ENCODE data around the gene PIP4K2B. TPM values are rescaled to one million over a fixed set of nuclear protein-coding genes. Genes with fewer than 3 reads are reported as not detected.
"Not testable (repeated sequence)": the region's sequence is repeated elsewhere in the genome, so short reads cannot be mapped to it uniquely, and the experiment has no call there.

PIP4K2B gene
- total RNA-seq, 2 experiments from 2014 or later, result 30.1 to 33.4 TPM

DNA sequence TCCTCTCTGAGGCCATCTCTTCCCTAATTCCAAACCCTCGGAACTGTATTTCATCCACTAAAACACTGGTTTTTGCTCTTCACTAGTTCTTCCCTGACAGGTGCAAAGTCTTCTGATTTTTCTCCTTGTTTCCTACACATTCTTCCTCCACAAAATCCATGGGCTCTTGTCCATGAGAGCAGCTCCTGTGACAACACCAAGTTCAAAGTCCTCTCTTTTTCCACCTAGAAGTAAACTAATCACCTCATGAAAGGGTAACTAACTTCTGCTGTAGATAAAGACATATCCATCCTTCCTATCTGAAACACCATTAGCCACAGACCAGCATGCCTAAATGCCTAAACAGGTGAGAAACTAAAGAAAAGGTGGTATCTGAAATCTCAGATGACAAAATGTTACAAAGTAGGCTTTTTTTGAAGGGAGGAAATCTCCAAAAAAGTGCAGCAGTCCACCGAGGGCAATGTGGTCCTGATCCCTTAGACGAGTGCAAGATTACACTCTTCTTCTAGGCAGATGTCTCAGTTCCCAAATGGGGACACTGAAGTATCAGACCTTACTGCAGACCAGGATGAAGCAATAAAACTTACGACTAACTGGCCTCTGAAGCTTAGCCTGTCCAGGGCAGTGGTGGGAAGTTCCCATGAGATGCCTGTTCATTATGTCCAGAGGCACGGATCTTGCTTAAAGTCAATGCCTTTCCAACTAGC lies 2.8 kb downstream of the PIP4K2B start:
- no peak for DNase-seq
- intact Hi-C loops (cut with micrococcal nuclease), result loop anchor here (5.0 kb wide), 2 partner anchors 71 to 356 kb away; partner anchors contain the start of gene PLXDC1
- Mint-ChIP-seq H3K4me3 (no peak overlapping the region), H3K27me3 (ENCODE audit: low read depth) (no peaks in the 10 kb centered on the region), H3K4me1 (ENCODE audit: low read depth) (peaks cover 43% of the 10 kb centered on the region), H3K27ac (no peak overlapping the region), H3K9me3 (no peaks in the 10 kb centered on the region), H3K36me3 (ENCODE audit: low read depth) (peaks cover 23% of the 10 kb centered on the region)
- CTCF ChIA-PET, result no interaction called here

DNA sequence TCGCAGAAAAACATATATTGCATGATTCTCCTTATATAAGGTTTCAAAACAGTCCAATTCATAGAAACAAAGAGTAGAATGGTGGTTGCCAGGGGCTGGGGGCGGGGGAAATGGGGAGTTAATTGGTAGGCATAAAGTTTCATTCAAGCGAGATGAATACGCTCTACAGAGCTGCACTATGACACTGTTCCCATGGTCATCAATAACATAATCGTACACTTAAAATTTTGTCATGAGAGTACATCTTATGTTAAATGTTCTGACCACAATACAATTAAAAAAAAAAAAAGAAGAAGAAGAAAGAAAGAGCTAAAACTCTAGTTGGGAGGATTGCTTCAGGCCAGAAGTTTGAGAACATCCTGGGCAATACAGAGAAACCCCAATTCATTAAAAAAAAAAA lies 5.1 kb downstream of the PIP4K2B start:
- no peak for DNase-seq
- no peaks in the 10 kb centered on the region for H3K9me3 Mint-ChIP-seq
- H3K4me3 Mint-ChIP-seq, result no peak overlapping the region
- intact Hi-C loops (cut with micrococcal nuclease), result no loop called here
- no peaks in the 10 kb centered on the region for H3K27me3 Mint-ChIP-seq (ENCODE audit: low read depth)
- CTCF ChIA-PET, result interaction anchor here (0.9 to 1.1 kb wide), 2 partner anchors 122 to 241 kb away, joined by 3 read pairs; no protein-coding TSS in a partner anchor
- H3K36me3 Mint-ChIP-seq (ENCODE audit: low read depth), result peaks cover 22% of the 10 kb centered on the region
- H3K27ac Mint-ChIP-seq, result no peak overlapping the region
- H3K4me1 Mint-ChIP-seq (ENCODE audit: low read depth), result peaks cover 46% of the 10 kb centered on the region

DNA sequence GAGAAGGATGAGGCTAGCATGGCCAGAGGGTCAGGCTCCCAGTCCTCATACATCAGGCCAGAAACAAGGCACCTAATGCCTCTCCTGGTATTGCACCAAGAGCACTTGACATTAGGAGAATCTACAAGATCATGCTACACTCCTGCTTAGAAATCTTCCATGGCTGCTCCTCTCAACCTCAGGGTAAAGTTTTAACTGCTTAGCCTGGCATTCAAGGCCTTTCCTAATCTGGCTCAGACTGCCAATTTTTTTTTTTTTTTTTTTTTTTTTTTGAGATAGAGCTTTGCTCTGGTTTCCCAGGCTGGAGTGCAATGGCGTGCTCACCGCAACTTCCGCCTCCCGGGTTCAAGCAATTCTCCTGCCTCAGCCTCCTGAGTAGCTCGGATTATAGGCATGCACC lies 8.2 kb downstream of the PIP4K2B start:
- no peak for DNase-seq
- H3K4me3 Mint-ChIP-seq, result no peak overlapping the region
- no peaks in the 10 kb centered on the region for H3K27me3 Mint-ChIP-seq (ENCODE audit: low read depth)
- CTCF ChIA-PET, result interaction anchor here (0.7 kb wide), 1 partner anchor 26 kb away, joined by 4 read pairs; no protein-coding TSS in a partner anchor
- peaks cover 23% of the 10 kb centered on the region for H3K4me1 Mint-ChIP-seq (ENCODE audit: low read depth)
- H3K9me3 Mint-ChIP-seq, result no peaks in the 10 kb centered on the region
- peaks cover 18% of the 10 kb centered on the region for H3K36me3 Mint-ChIP-seq (ENCODE audit: low read depth)
- intact Hi-C loops (cut with micrococcal nuclease), result no loop called here
- H3K27ac Mint-ChIP-seq, result no peak overlapping the region

DNA sequence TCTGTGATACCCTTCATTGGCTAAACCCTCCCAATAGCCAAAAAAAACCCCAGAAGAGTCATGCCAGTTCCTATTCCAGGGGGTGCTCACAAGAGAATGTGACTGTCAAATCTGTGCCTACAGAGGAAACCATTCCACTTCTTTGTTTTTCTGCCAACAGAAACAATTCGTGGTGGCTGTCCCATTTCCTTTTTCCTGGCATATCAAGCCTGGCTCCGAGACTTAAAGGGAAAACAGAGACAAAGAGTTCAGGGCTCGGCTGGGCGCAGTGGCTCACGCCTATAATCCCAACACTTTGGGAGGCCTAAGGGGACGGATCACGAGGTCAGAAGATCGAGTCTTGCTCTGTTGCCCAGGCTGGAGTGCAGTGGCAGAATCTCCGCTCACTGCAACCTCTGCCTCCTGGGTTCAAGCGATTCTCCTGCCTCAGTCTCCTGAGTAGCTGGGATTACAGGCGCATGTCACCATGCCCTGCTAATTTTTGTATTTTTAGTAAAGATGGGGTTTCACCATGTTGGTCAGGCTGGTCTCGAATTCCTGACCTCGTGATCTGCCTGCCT lies 9.1 kb downstream of the PIP4K2B start:
- H3K4me3 Mint-ChIP-seq; DNase-seq; intact Hi-C loops (cut with micrococcal nuclease); H3K27me3 Mint-ChIP-seq (ENCODE audit: low read depth); H3K27ac Mint-ChIP-seq; H3K9me3 Mint-ChIP-seq: not testable (repeated sequence)
- Mint-ChIP-seq H3K4me1 (ENCODE audit: low read depth) (peaks cover 18% of the 10 kb centered on the region), H3K36me3 (ENCODE audit: low read depth) (peaks cover 21% of the 10 kb centered on the region)
- CTCF ChIA-PET, result interaction anchor here (0.7 kb wide), 1 partner anchor 56 kb away, joined by 3 read pairs; no protein-coding TSS in a partner anchor

DNA sequence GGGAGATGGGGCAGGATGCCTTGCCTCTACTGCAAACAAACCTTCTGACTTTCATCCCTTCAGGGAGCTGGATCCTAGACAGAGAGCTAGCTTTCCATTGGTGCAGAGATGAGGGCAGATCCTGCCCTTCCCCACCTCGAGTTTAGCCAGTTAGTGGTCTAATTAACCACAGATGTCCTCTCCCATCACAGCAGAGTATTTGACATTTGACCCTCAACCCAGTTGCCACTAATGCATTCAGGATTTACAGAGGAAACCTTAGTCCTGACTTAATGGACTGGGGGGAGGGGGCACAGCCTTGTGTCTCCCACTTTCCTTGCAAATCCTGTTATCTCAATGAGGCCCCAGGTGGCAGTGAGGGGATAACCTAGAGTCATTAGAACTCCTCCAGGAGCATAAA lies 10.2 kb downstream of the PIP4K2B start:
- DNase-seq, result no peak
- H3K4me3 Mint-ChIP-seq, result no peak overlapping the region
- CTCF ChIA-PET, result no interaction called here

DNA sequence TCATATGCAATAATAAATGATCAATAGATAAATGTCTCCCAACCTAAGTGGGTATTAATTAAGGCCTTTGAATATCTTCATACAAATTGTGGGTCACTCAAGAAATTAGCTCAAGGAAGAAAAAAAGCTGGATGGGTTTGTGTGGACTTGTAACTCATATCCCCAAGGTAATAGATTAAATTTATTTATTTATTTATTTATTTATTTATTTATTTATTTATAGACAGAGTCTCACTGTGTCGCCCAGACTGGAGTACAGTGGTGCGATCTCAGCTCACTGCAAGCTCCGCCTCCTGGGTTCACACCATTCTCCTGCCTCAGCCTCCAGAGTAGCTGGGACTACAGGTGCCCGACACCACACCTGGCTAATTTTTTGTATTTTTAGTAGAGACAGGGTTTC lies 11.4 kb downstream of the PIP4K2B start:
- H3K27me3 Mint-ChIP-seq (ENCODE audit: low read depth); H3K9me3 Mint-ChIP-seq; H3K4me3 Mint-ChIP-seq; DNase-seq; intact Hi-C loops (cut with micrococcal nuclease); H3K27ac Mint-ChIP-seq: not testable (repeated sequence)
- peaks cover 16% of the 10 kb centered on the region for H3K36me3 Mint-ChIP-seq (ENCODE audit: low read depth)
- H3K4me1 Mint-ChIP-seq (ENCODE audit: low read depth), result peaks cover 11% of the 10 kb centered on the region
- CTCF ChIA-PET, result interaction anchor here (1.0 kb wide), 1 partner anchor 53 kb away, joined by 3 read pairs; no protein-coding TSS in a partner anchor

More for the DNA sequence above, 10.2 kb downstream of the PIP4K2B start:
- Mint-ChIP-seq H3K27me3 (ENCODE audit: low read depth) (no peaks in the 10 kb centered on the region), H3K27ac (no peak overlapping the region), H3K36me3 (ENCODE audit: low read depth) (peaks cover 18% of the 10 kb centered on the region), H3K4me1 (ENCODE audit: low read depth) (peaks cover 15% of the 10 kb centered on the region), H3K9me3 (no peaks in the 10 kb centered on the region)
- intact Hi-C loops (cut with micrococcal nuclease), result no loop called here

DNA sequence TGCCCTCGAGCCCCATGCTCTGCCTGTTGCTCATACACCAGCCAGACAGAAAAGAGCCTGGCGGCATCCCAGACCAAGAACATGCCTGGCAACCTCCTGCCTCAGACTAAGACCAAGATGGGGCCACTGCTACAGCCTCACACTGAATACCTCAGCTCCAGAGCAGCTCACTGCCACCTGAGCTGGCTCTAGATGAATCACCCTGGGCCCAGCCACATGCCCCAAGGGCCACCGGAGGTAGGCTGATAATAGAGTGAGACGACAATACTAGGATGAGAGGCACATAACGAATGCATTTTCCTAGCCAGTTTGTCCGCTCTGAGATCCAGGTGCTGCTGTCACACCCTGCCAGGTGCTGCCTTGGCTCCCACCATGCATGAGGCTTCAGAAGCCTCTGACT lies 13.0 kb downstream of the PIP4K2B start:
- Mint-ChIP-seq H3K27ac (no peak overlapping the region), H3K4me1 (ENCODE audit: low read depth) (peaks cover 8% of the 10 kb centered on the region), H3K27me3 (ENCODE audit: low read depth) (no peaks in the 10 kb centered on the region), H3K36me3 (ENCODE audit: low read depth) (peaks cover 15% of the 10 kb centered on the region), H3K4me3 (no peak overlapping the region), H3K9me3 (no peaks in the 10 kb centered on the region)
- intact Hi-C loops (cut with micrococcal nuclease), result no loop called here
- CTCF ChIA-PET, result no interaction called here
- DNase-seq, result no peak

DNA sequence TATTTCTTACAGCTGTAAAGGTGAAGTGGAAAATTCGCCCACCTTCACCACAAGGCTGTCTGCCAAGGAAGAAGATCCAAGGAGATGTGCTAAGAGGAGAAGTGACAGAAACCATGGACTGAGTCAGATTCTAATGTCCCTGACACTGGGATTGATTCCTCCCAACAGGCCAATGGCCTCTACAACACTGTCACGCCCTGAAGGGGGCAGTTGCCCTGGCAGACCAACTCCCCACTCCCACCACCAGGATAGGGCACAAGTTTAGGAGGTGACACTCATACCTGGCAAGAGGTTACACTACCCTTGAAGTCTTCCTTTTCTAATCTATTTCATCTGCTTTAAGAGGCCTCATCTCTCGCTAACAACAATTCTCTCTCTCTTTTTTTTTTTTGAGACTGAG lies 16.1 kb downstream of the PIP4K2B start:
- H3K4me1 Mint-ChIP-seq (ENCODE audit: low read depth), result no peaks in the 10 kb centered on the region
- DNase-seq, result no peak
- no peak overlapping the region for H3K27ac Mint-ChIP-seq
- peaks cover 17% of the 10 kb centered on the region for H3K36me3 Mint-ChIP-seq (ENCODE audit: low read depth)
- intact Hi-C loops (cut with micrococcal nuclease), result no loop called here
- no peaks in the 10 kb centered on the region for H3K9me3 Mint-ChIP-seq
- H3K27me3 Mint-ChIP-seq (ENCODE audit: low read depth), result no peaks in the 10 kb centered on the region
- no peak overlapping the region for H3K4me3 Mint-ChIP-seq
- CTCF ChIA-PET, result interaction anchor here (0.5 kb wide), 1 partner anchor 23 kb away, joined by 4 read pairs; no protein-coding TSS in a partner anchor

DNA sequence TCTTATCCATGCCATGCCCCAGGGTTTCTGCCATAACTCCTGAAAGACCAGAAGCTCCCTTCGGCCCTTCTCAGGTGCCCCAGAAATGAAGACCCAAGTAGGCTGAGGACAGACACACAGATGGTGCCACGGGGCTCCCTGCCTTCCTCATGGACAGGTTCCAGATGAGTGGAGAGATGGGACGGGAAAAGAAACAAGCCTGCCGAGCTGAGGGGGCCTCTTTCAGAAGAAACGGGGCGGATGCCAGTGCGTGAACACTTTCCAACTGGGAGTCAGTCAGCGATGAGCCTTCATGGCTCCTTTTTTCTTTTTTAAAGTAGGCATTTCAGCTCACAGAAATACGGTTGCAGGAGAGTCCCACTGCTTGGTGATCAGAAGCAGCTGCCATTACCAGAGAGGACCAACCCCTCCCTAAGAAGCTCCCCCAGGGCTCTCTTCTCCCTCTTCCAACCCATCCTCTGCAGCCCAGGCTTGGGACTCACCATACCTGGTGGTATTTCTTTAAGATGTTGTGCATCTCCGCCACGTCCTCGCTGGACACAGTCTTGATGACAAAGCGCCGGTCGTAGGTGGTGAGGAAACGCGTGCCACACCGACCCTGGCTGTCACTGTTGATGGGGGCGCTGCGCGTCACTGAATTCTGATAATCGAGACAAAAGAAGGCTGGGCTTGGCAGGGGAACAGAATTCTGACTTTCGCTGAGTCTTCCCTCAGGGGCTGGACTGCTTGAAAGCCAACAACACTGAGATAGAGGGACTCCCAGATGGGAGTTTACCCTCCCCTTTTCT lies 19.2 kb downstream of the PIP4K2B start:
- Mint-ChIP-seq H3K4me3 (no peak overlapping the region), H3K9me3 (no peaks in the 10 kb centered on the region), H3K27ac (no peak overlapping the region), H3K27me3 (ENCODE audit: low read depth) (no peaks in the 10 kb centered on the region), H3K36me3 (ENCODE audit: low read depth) (peaks cover 12% of the 10 kb centered on the region), H3K4me1 (ENCODE audit: low read depth) (no peaks in the 10 kb centered on the region)
- DNase-seq, result no peak
- CTCF ChIA-PET, result interaction anchor here (0.6 kb wide), 1 partner anchor 668 kb away, joined by 3 read pairs; no protein-coding TSS in a partner anchor
- intact Hi-C loops (cut with micrococcal nuclease), result no loop called here

DNA sequence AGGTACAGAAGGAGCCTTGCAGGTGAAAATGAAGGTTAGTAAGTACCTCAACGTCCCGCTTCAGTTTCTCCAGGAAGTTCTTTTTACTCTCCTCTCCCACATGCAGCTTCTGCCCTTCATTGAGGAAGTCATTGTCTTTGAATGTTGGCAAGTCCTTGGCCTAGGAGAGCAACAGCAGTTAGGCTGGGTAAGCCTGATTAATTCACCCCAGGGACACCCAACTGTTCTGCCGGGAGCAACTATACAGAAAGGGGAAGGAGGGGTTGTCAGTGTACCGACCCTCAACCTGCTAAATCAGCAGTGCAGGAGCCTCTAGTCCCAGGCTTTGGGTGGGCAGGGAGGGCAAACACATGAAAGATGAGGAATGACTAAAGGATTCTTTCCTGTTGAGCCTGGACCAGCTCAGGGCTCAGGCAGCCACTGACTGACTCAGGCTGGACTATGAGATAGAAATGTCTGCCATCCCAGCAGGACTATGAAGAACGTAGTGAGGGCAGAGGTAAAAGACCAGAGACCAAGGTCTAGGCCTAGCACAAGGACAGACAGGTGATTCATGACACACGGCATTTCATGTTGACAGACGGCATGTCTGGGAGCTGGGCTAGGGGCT lies 21.6 kb downstream of the PIP4K2B start:
- H3K36me3 Mint-ChIP-seq (ENCODE audit: low read depth), result peaks cover 15% of the 10 kb centered on the region

DNA sequence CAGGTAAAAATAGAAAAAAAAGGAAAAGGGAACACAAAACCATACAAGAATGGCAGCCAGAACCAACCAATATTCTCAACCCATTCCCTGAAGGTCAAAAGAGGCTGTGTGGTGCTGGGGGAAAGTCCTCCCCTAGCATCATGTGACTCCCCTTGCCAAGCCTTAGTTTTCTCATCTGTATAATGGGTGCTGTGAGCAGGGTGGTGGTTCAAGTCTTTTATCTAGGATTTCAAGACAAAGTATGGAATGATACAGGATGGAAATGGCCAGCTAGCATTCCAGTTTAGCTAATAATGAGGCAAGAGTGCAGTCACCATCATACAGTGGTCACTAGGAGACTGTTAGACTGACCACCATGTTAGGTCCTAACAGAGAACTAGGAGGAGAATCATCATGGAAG lies 26.1 kb downstream of the PIP4K2B start:
- Mint-ChIP-seq H3K27ac (no peak overlapping the region), H3K4me3 (no peak overlapping the region), H3K27me3 (ENCODE audit: low read depth) (no peaks in the 10 kb centered on the region), H3K9me3 (no peaks in the 10 kb centered on the region), H3K36me3 (ENCODE audit: low read depth) (peaks cover 23% of the 10 kb centered on the region), H3K4me1 (ENCODE audit: low read depth) (no peaks in the 10 kb centered on the region)
- DNase-seq, result no peak
- CTCF ChIA-PET, result no interaction called here
- intact Hi-C loops (cut with micrococcal nuclease), result no loop called here

More for the DNA sequence above, 21.6 kb downstream of the PIP4K2B start:
- no peak for DNase-seq
- intact Hi-C loops (cut with micrococcal nuclease), result no loop called here
- Mint-ChIP-seq H3K4me3 (no peak overlapping the region), H3K27ac (no peak overlapping the region), H3K27me3 (ENCODE audit: low read depth) (no peaks in the 10 kb centered on the region), H3K4me1 (ENCODE audit: low read depth) (no peaks in the 10 kb centered on the region), H3K9me3 (no peaks in the 10 kb centered on the region)
- CTCF ChIA-PET, result no interaction called here

DNA sequence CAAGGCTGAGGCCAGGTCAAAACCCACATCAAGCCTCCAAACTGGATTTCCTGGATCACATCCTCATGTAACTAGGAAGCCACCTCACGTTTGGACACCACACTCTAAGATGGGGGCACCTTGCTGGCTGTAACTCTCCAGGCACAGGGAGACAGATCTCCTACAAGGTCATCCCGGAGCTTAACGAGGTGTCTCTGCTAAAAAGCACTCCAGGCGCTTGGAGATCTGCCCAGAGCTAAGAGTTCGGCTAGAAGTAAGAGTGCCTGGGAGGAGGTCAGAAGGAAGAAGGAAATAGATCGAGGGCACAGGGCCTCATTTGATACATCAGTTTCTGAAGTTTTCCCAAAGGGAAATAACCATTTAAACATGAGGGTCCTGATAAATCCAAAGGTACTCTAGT lies 30.9 kb downstream of the PIP4K2B start:
- Mint-ChIP-seq H3K9me3 (no peaks in the 10 kb centered on the region), H3K4me3 (no peak overlapping the region), H3K4me1 (ENCODE audit: low read depth) (no peaks in the 10 kb centered on the region), H3K27ac (no peak overlapping the region), H3K27me3 (ENCODE audit: low read depth) (no peaks in the 10 kb centered on the region), H3K36me3 (ENCODE audit: low read depth) (peaks cover 35% of the 10 kb centered on the region)
- CTCF ChIA-PET, result no interaction called here
- intact Hi-C loops (cut with micrococcal nuclease), result no loop called here
- no peak for DNase-seq

Data from activated naive CD4-positive, alpha-beta T cell treated with anti-CD3 and anti-CD28 coated beads for 36 hours (primary cell).